ENCODE data around the gene MAZ.
"Not testable (repeated sequence)": the region's sequence is repeated elsewhere in the genome, so short reads cannot be mapped to it uniquely, and the experiment has no call there.

MAZ gene

DNA sequence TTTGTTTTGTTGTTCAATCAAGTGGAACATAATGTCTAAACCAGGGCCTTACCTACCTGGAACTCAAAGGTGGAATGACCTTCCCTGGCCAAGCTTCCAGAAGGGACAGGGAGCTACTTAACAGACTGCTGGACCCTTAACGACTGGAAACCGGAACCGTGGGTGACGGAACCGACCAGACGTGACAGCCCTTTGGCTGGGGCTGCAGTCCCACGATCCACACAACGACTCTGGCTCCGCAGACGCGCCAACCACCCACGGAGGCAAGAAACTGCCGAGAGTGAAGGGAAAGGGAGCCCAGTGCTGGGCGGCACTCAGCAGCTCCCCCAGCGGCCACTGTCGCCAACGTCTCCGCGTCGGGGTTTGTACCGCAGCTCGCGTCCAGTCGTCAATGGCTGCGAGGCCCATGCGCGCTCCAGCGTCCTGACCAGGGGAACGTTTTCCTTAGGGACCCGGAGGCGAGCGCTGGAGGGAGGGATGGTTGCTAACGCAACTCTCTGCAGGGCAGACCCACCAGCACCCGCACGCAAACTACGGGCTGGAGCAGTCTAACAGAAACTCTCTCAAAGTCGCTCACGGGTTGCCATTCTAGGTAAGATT is 21.3 kb upstream of the MAZ start:
- peak; percentile 58 for DNase-seq

- not testable (repeated sequence) for DNase-seq
Measured at GRCh38 chr16:29787155-29787554, 19.2 kb upstream of the MAZ start.

- DNase-seq: no peak
Measured at GRCh38 chr16:29789775-29790182, 16.6 kb upstream of the MAZ start.

DNA sequence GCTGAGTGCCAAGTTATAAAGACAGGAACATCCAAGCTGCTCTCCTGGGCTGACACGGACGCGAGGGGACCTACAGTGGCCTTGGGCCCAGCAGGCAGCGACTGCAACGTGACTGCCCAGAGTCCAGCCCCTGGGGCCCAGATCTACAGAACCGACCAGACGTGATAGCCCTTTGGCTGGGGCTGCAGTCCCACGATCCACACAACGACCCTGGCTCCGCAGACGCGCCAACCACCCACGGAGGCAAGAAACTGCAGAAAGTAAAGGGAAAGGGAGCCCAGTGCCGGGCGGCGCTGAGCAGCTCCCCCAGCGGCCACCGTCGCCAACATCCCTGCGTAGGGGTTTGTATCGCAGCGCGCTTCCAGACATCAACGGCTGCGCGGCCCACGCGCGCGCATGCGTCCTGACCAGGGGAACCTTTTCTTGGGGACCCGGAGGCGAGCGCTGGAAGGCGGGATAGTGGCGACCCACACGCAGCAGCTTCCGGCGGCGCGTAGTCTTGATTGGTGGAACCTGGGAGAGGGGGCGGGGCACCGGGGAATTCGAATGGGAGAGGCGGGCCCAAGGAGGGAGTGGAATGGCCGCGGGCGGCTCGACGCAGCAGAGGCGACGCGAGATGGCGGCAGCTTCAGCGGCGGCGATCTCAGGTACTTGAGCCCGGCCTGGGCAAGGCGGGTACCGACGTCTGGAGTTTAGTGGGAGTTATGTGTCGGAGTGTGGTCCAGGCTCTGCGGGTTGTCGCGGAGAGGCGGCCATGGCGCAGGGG is 16.0 kb upstream of the MAZ start, which contains the start of gene KIF22:
TSS of gene KIF22 (plus strand) at position 569 of the 766 bp plus-strand sequence. CDS start at position 578, 9 bp downstream.
- peak; percentile 100 for DNase-seq

DNA sequence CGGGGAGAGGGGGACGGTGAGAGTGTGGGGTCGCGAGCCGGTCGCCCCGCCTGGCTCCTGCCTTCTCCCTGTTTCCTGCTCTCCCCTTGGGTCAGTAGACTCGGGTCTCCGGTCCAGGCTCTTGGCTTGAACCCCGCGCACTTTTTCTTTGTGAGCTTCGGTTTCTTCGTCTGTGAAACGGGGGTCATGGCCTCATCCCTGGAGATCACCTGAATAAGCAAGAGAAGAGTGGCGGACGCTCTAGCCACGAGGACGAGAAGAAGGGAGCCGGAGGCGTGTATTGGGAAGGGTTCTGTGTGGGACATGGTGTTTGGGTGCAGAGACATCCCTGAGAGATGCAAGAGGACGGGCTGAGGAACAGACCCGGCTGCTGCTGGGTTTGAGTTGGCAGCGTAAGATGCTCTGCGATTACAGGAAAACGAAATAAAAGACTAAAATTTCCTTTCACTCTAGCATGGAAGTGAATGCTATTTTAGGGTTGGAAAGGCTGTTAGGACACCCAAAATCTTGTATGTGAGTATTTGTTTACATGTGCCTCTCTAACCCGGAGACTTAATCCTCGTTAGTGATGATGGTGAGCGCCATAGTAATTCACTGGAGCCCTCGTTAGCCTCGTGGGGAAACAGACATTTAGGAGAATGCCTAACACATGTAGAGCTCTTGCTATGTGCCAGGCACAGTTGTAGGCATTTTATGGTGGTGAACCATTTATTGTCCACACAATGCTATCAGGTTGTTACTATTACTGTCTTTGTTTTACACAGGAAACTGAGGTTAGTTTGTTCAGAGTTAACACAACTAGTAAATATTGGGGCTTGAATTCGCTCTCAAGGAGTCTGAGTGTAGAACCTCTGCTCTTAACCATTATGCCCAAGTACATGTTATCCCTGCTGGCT is 15.1 kb upstream of the MAZ start:
- DNase-seq: no peak

DNA sequence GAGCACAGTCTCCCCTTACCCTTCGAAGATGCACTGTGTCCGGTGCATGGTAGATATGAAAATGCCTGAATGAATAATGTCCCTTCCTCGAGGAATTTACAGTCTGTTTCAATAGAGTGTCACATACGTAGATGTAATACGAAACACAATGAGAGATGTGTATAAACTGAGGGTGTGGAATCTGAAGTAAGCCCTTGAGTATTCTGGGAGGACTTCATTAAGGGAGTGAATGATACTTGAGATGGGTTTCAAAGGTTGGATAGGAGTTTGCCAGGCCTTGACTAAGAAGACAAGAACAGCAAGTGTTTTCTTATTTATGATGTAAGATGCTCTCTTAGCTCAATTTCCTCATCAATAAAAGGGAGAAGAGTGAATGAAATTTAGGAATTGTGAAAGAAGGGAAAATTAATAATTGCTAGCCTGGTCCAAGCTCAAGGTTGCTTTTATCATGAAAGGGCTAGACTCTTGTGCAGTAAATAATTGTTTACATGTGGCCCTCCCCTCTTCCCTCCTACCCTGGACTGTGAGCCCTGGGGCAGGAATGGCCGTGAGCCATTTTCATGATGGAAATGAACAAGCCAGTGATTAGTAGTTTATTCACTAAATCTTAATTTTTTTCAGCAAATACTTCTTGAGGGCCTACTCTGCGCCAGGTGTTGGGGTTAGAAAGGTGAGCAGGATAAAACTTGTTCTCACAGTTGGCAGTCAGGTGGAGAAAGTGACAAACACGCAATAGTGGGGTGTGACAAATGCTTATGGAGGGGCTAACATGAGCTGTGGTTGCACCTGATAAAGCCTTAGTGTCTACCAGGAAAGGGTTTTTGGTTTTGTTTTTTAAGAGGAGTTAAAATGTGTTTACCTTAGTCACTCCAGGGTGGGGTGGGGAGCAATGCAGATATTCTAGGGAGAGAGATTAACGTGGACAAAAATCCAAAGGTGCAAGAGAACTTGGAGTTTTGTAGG is 14.2 kb upstream of the MAZ start:
- no peak for DNase-seq

DNA sequence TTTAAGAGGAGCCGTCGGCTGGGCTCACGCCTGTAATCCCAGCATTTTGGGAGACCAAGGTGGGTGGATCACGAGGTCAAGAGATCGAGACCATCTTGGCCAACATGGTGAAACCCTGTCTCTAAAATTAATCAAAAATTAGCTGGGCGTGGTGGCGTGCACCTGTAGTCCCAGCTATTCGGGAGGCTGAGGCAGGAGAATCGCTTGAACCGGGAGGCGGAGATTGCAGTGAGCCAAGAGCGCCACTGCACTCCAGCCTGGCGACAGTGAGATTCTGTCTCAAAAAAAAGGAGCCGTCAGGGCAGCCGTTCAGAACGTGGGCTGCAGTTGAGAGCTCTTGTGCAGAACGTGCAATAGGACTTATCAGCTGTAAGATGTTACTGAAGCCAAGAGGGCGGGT is 13.2 kb upstream of the MAZ start:
- not testable (repeated sequence) for DNase-seq

DNA sequence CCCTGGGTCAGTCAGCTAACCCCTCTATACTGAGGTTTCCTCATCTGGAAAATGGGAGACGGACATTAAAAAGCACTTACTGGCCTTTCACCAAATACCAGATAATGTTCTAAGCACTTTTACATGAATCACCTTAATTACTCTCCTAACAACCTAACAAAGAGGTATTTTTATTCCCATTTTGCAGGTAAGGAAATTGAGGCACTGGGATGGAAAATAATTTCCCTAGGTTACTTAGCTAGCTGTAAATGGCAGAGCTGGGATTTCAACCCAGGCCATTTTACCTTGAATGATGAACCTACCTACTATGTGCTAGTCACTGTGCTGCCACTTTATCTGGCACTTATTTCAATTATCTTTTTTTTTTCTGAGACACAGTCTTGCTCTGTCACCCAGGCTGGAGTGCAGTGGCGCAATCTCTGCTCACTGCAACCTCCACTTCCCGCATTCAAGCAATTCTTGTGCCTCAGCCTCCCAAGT is 12.1 kb upstream of the MAZ start:
- DNase-seq: no peak

DNA sequence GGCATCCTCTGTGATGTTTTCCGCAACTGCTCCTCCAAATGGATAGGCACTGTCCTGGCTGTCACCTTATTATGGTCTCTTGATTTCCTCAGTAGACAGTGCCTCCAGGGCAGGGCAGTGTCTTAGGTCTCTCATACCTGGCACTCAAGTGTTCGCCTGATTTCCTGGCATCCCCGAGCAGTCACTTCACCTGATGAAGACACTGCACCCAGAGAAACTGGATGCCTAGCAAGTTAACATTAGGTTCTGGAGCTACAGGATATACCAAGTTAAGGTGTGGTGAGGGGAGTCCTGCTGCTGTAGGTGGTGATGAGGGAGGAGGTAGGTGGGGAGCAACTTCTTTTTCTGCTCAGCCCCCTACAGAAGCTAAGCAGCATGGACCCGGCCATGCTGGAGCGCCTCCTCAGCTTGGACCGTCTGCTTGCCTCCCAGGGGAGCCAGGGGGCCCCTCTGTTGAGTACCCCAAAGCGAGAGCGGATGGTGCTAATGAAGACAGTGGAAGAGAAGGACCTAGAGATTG is 3.9 kb upstream of the MAZ start:
- no peak for DNase-seq

DNA sequence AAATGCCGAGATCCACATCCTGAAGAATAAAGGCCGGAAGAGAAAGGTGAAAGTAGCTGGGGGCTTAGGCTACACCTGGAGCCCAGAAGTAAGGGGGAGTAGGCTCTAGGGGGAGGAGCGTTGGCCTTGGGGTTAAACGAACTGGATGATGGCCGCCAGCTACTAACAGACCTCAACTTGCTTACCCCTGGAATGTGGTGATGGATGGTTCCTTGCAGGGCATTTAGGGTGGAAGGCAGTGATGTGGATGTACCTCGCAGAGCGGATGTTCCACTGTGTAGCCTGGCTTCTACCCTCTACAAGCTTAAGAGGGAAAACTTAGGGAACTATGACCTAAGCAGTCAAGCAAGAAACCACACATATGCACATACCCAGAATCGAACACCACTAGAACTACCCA is 2.3 kb upstream of the MAZ start:
- DNase-seq: no peak

DNA sequence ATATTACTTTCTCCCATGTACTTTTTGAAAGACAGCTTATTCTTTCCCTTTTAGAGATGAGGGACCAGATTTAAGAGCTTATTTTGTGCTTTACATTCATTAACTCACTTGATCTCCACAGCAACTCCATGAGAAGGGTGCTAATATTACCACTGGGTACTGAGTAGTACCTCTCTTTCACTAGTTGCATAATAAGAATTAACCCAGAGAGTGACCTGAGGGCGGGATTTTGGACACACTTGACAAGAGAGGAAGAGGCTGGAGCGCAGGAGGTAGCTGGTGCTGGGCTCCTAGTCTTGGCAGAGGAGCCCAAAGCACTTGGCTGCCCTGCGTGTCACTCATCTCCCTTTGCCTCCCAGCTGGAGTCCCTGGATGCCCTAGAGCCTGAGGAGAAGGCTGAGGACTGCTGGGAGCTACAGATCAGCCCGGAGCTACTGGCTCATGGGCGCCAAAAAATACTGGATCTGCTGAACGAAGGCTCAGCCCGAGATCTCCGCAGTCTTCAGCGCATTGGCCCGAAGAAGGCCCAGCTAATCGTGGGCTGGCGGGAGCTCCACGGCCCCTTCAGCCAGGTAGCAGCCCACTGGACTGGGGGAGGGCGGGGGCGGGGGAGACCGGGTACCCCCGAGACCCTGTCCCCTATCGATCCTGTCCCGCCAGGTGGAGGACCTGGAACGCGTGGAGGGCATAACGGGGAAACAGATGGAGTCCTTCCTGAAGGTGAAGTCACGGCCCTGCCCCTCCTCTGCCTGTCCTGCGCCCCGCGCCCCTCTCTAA is 1.7 kb upstream of the MAZ start:
- DNase-seq: no peak

DNA sequence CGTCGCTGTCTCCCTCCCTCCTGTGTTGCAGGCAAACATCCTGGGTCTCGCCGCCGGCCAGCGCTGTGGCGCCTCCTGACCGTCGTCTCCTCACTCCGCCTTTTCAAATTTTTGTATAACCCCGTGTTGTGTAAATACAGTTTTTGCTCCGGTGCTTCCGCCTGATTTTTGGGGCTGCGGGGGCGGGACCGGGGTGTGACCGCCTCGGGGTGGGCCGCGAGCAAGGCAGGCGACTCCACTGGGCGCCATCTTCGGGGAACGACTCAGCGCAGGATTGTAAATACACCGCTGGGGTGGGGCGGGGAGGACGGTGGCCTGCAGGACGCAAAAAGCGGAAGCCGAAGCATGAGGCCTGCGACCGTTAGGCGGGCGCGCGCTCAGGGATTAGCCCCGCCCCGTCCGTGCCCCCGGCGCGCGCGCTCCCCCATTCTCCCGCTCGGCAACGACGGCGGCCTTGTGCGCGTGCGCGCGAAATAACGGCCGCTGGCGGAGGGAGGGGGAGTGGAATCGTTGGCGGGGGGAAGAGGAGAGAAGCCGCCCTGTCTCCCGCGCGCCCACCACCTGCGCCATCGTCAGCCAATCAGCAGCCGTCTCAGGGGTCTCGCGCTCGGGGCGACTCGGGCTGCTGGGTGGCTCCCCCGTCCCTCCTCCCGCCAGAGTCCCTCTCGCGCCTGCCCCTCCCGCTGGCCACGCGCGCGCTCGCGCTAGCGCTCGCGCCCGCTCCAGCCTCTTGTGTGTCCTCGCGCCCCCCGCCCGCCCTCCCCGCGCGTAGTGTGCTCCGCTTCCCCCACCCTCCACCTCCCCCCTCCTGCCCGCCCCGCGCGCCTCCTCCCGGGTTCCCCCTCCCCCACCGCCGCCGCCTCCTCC is 864 bp upstream of the MAZ start:
- peak; percentile 96 for DNase-seq

DNA sequence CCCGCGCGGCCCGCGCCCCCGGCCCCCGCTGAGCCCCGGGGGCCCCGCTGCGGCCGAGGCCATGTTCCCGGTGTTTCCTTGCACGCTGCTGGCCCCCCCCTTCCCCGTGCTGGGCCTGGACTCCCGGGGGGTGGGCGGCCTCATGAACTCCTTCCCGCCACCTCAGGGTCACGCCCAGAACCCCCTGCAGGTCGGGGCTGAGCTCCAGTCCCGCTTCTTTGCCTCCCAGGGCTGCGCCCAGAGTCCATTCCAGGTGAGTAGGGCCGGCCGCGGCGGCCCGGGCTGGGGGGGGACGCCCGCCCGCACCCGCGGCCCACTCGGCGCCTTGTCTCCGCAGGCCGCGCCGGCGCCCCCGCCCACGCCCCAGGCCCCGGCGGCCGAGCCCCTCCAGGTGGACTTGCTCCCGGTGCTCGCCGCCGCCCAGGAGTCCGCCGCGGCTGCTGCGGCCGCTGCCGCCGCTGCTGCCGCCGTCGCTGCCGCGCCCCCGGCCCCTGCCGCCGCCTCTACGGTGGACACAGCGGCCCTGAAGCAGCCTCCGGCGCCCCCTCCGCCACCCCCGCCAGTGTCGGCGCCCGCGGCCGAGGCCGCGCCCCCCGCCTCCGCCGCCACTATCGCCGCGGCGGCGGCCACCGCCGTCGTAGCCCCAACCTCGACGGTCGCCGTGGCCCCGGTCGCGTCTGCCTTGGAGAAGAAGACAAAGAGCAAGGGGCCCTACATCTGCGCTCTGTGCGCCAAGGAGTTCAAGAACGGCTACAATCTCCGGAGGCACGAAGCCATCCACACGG is 504 bp downstream of the MAZ start:
- no peak for DNase-seq

GRCh38 chr16:29807426-29808218 is 1.3 kb downstream of the MAZ start:
- peak; percentile 82 for DNase-seq

GRCh38 chr16:29808219-29808900 is 2.0 kb downstream of the MAZ start:
- DNase-seq: no peak

DNA sequence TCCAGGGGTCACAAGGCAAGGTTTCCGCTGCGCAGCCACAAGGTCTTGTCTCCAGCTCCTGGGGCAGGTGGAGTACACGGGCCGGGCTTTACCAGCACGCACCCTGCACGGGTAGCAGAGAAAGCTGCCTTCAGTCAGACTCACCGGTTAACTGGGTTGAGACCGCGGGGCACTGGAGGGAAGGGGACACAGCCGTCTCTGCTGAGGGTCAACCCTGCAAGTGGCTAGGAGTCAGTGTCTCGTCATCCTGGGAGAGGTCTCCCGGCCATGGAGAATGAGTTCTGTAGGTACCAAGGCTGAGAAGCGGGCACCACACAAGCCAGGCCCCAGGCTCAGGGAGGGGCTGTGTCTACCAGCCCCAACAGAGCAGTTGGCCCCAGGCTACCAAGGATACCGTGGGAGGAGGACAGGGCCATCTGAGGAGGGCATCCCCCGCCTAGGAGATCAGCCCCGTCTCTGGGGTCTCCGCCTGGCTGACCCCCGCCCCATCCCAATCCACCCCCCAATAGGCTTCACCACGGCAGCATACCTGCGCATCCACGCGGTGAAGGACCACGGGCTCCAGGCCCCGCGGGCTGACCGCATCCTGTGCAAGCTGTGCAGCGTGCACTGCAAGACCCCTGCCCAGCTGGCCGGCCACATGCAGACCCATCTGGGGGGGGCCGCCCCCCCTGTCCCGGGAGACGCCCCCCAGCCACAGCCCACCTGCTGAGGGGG is 2.9 kb downstream of the MAZ start:
- DNase-seq: no peak
